Measurements from ENCODE around the gene RSPO4.
"Not testable (repeated sequence)": the region's sequence is repeated elsewhere in the genome, so short reads cannot be mapped to it uniquely, and the experiment has no call there.

Gene RSPO4

DNA sequence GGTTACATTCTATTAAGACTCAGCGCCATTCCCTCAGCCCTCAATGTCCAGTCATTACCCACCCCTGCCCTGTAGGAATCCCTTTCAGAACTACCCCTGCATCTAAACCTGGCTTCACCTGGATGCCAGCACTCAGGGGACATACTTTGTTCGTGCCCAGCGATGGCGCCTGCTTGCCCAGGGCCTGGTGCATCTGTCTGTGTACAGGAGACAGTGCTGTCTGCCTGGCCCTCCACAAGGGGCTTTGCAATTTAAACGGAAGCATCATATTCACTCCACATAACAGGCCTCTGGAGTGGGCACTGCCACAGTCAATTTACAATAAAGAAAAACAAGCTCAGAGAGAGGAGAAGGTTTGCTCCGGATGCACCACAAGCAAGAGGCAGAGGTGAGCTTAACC, 4.6 kb downstream of the RSPO4 start:
- Mint-ChIP-seq H3K27me3 (peaks cover 30 to 76% of the 10 kb centered on the region in 2 donors), H3K36me3 (ENCODE audit: insufficient read depth) (no peaks in the 10 kb centered on the region), H3K4me1 (ENCODE audit: low read depth in 2 of 2) (peaks cover under 1% of the 10 kb centered on the region in 2 donors), H3K27ac (no peak overlapping the region), H3K9me3 (no peaks in the 10 kb centered on the region), H3K4me3 (no peak overlapping the region)
- ATAC-seq (replicated peaks) (no peak), DNase-seq (no peak)

GRCh38 chr20:997016-997415, 5.1 kb downstream of the RSPO4 start:
- ATAC-seq (replicated peaks) (no peak), DNase-seq (no peak)
- Mint-ChIP-seq H3K27ac (no peak overlapping the region), H3K4me3 (no peak overlapping the region), H3K9me3 (no peaks in the 10 kb centered on the region), H3K36me3 (ENCODE audit: insufficient read depth) (no peaks in the 10 kb centered on the region), H3K4me1 (ENCODE audit: low read depth in 2 of 2) (no peaks in the 10 kb centered on the region), H3K27me3 (peaks cover 32 to 76% of the 10 kb centered on the region in 2 donors)

GRCh38 chr20:995170-995569, 6.9 kb downstream of the RSPO4 start:
- Mint-ChIP-seq H3K27me3 (peaks cover 29 to 78% of the 10 kb centered on the region in 2 donors), H3K4me1 (ENCODE audit: low read depth in 2 of 2) (no peaks in the 10 kb centered on the region), H3K9me3 (no peaks in the 10 kb centered on the region), H3K27ac (no peak overlapping the region), H3K36me3 (ENCODE audit: insufficient read depth) (no peaks in the 10 kb centered on the region), H3K4me3 (no peak overlapping the region)
- DNase-seq (no peak), ATAC-seq (replicated peaks) (no peak)

GRCh38 chr20:992801-993535, 9.1 kb downstream of the RSPO4 start:
- H3K4me3 Mint-ChIP-seq = no peak overlapping the region
- H3K36me3 Mint-ChIP-seq (ENCODE audit: insufficient read depth) = no peaks in the 10 kb centered on the region
- peaks cover 35 to 83% of the 10 kb centered on the region in 2 donors for H3K27me3 Mint-ChIP-seq
- H3K4me1 Mint-ChIP-seq (ENCODE audit: low read depth in 2 of 2) = no peaks in the 10 kb centered on the region
- H3K9me3 Mint-ChIP-seq = no peaks in the 10 kb centered on the region
- ATAC-seq (replicated peaks) (no peak), DNase-seq (no peak)
- no peak overlapping the region for H3K27ac Mint-ChIP-seq

DNA sequence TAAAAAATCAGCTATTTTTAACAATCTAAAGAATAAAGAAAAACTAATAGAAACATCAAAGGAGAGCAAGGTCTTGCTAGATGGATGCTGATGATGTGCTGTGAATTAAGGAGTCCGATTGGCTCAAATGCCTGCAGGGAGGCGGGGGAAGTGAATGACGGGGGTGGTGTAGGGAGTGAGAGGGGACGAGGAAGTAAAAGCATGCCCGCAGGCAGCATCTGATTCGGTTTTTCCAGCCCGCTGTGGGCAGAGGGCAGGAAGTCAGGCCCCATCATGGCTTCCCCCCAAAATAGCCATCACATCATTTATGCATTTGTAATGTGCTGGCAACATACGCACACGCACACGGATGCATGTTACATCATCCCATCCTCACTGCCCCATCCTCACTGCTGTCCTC, 10.3 kb downstream of the RSPO4 start:
- Mint-ChIP-seq H3K4me3 (no peak overlapping the region), H3K9me3 (no peaks in the 10 kb centered on the region), H3K4me1 (ENCODE audit: low read depth in 2 of 2) (no peaks in the 10 kb centered on the region), H3K36me3 (ENCODE audit: insufficient read depth) (no peaks in the 10 kb centered on the region), H3K27me3 (peaks cover 41 to 83% of the 10 kb centered on the region in 2 donors), H3K27ac (no peak overlapping the region)
- DNase-seq (no peak), ATAC-seq (replicated peaks) (no peak)

GRCh38 chr20:990293-990959, 11.7 kb downstream of the RSPO4 start:
- Mint-ChIP-seq H3K4me3 (no peak overlapping the region), H3K36me3 (ENCODE audit: insufficient read depth) (no peaks in the 10 kb centered on the region), H3K27me3 (peaks cover 56 to 91% of the 10 kb centered on the region in 2 donors), H3K27ac (no peak overlapping the region), H3K9me3 (no peaks in the 10 kb centered on the region), H3K4me1 (ENCODE audit: low read depth in 2 of 2) (no peaks in the 10 kb centered on the region)
- DNase-seq = no peak
- ATAC-seq (replicated peaks) = no peak

DNA sequence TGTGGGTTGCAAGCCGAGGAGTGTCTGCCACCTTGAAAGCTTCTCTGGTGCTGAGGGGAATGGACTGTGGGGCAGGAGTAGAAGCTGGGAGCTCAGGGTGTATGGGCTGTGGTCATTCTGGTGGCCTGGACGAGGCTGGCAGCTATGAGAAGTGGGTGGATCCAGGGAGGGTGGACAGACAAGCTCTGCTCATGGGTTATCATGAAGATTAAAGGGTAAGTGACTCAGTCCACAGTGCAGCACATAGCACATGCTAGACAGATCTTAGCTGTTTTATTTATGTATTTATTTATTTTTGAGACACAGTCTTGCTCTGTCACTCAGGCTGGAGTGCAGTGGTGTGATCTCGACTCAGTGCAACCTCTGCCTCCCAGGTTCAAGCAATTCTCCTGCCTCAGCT, 13.8 kb downstream of the RSPO4 start:
- H3K4me1 Mint-ChIP-seq (ENCODE audit: low read depth in 2 of 2) = no peaks in the 10 kb centered on the region
- DNase-seq = no peak
- no peak for ATAC-seq (replicated peaks)

DNA sequence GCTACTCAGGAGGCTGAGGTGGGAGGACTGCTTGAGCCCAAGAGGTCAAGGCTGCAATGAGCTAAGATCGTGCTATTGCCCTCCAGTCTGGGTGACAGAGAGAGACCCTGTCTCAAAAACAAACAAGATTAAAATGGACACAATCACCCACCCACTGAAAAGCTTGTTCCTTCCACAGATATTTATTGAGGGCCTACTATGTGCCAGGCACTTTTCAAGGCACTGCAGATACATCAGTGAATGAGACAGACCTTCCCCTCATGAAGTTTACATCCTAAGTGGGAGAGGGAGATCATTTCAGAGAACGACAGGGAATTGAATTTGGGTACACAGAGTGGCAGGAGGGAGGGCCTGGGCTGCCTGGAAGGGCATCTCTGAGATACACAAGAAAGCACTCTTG, 14.4 kb downstream of the RSPO4 start:
- Mint-ChIP-seq H3K4me1 (ENCODE audit: low read depth in 2 of 2) (no peaks in the 10 kb centered on the region), H3K27ac (no peak overlapping the region), H3K36me3 (ENCODE audit: insufficient read depth) (no peaks in the 10 kb centered on the region), H3K4me3 (no peak overlapping the region), H3K27me3 (peaks cover 59 to 92% of the 10 kb centered on the region in 2 donors), H3K9me3 (no peaks in the 10 kb centered on the region)
- no peak for ATAC-seq (replicated peaks)
- no peak for DNase-seq

More for the DNA sequence above, 13.8 kb downstream of the RSPO4 start:
- Mint-ChIP-seq H3K27me3 (peaks cover 59 to 92% of the 10 kb centered on the region in 2 donors), H3K36me3 (ENCODE audit: insufficient read depth) (no peaks in the 10 kb centered on the region), H3K4me3 (no peak overlapping the region), H3K27ac (no peak overlapping the region), H3K9me3 (no peaks in the 10 kb centered on the region)

- Mint-ChIP-seq H3K36me3 (ENCODE audit: insufficient read depth) (no peaks in the 10 kb centered on the region), H3K27ac (no peak overlapping the region), H3K4me3 (no peak overlapping the region), H3K27me3 (peaks cover 58 to 92% of the 10 kb centered on the region in 2 donors), H3K4me1 (ENCODE audit: low read depth in 2 of 2) (no peaks in the 10 kb centered on the region), H3K9me3 (no peaks in the 10 kb centered on the region)
- ATAC-seq (replicated peaks) (no peak), DNase-seq (no peak)
Measured at GRCh38 chr20:986733-987355, 15.3 kb downstream of the RSPO4 start.

GRCh38 chr20:984994-985393, 17.1 kb downstream of the RSPO4 start:
- H3K27ac Mint-ChIP-seq; H3K4me3 Mint-ChIP-seq; DNase-seq; H3K4me1 Mint-ChIP-seq (ENCODE audit: low read depth in 2 of 2); ATAC-seq (replicated peaks); H3K9me3 Mint-ChIP-seq; H3K36me3 Mint-ChIP-seq (ENCODE audit: insufficient read depth): not testable (repeated sequence)
- peaks cover 60 to 92% of the 10 kb centered on the region in 2 donors for H3K27me3 Mint-ChIP-seq

GRCh38 chr20:982754-983153, 19.4 kb downstream of the RSPO4 start:
- H3K27me3 Mint-ChIP-seq = peaks cover 40 to 92% of the 10 kb centered on the region in 2 donors
- no peaks in the 10 kb centered on the region for H3K4me1 Mint-ChIP-seq (ENCODE audit: low read depth in 2 of 2)
- ATAC-seq (replicated peaks) = no peak
- H3K9me3 Mint-ChIP-seq = no peaks in the 10 kb centered on the region
- no peak overlapping the region for H3K27ac Mint-ChIP-seq
- no peaks in the 10 kb centered on the region for H3K36me3 Mint-ChIP-seq (ENCODE audit: insufficient read depth)
- no peak overlapping the region for H3K4me3 Mint-ChIP-seq
- no peak for DNase-seq

DNA sequence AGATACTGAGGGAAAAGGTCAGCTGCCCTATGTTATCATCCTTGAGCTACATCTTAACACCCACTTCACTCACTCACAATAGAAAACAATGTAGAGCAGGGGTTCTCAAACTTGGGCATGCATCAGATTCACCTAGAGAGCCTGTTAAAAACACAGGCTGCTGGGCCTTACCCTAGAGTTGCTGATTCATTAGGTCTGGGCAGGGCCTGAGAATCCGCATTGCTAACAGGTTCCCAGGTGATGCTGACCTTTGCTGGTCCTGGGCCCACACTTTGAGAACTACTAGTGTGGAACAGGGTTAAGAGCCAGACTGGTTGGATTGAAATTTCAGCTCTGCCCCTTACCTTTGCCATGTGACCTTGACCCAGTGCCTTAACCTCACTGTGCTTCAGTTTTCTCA, 25.1 kb downstream of the RSPO4 start:
- ATAC-seq (replicated peaks) = no peak
- Mint-ChIP-seq H3K4me1 (ENCODE audit: low read depth in 2 of 2) (no peaks in the 10 kb centered on the region), H3K4me3 (no peak overlapping the region), H3K36me3 (ENCODE audit: insufficient read depth) (no peaks in the 10 kb centered on the region), H3K9me3 (no peaks in the 10 kb centered on the region), H3K27me3 (peaks cover 21 to 72% of the 10 kb centered on the region in 2 donors), H3K27ac (no peak overlapping the region)
- no peak for DNase-seq

- Mint-ChIP-seq H3K9me3 (no peaks in the 10 kb centered on the region), H3K4me1 (ENCODE audit: low read depth in 2 of 2) (no peaks in the 10 kb centered on the region), H3K4me3 (no peak overlapping the region), H3K27ac (no peak overlapping the region), H3K27me3 (peaks cover 17 to 66% of the 10 kb centered on the region in 2 donors), H3K36me3 (ENCODE audit: insufficient read depth) (no peaks in the 10 kb centered on the region)
- no peak for ATAC-seq (replicated peaks)
- DNase-seq = no peak
Measured at GRCh38 chr20:976033-976432, 26.1 kb downstream of the RSPO4 start.

DNA sequence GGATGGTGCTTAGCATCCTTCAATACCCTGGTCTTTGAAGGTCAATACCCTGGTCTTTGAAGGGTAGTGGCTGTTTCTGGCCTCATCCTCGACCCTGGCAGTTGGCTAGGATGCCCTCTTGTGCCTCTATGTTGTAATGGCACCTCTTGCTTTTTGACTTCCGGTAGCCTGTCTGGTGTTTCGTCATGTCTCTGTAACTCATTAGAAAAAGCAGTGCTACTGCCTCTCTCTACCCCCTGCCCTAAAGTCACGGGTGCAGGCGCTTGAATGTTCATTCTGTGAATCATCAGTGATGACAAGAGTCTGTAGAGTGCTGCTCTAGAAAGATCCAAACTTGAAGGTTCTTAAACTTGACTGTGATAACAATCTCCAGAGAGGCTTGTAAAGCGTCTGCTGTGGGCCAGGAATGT, 28.3 kb downstream of the RSPO4 start:
- H3K4me1 Mint-ChIP-seq (ENCODE audit: low read depth in 2 of 2) = no peaks in the 10 kb centered on the region
- DNase-seq (peak in 2 of 3 experiments; percentile 7 to 16), ATAC-seq (replicated peaks) (peak; percentile 56)
- H3K4me3 Mint-ChIP-seq = no peak overlapping the region
- no peaks in the 10 kb centered on the region for H3K9me3 Mint-ChIP-seq
- H3K36me3 Mint-ChIP-seq (ENCODE audit: insufficient read depth) = no peaks in the 10 kb centered on the region
- H3K27ac Mint-ChIP-seq = no peak overlapping the region
- H3K27me3 Mint-ChIP-seq = peaks cover 13 to 60% of the 10 kb centered on the region in 2 donors

Data from effector memory CD8-positive, alpha-beta T cell (primary cell).